ENCODE data around the gene CFAP97D2. TPM values are rescaled to one million over a fixed set of nuclear protein-coding genes. Genes with fewer than 3 reads are reported as not detected.
"Not testable (repeated sequence)": the region's sequence is repeated elsewhere in the genome, so short reads cannot be mapped to it uniquely, and the experiment has no call there.

The CFAP97D2 gene
- total RNA-seq: not detected in 2 replicates
- not detected for polyA plus RNA-seq (2012)

GRCh38 chr13:114179087-114179658, at the start of gene CFAP97D2:
Gene CFAP97D2, plus strand, starts transcription at chr13:114179257. Its CDS starts 74 bp downstream, at chr13:114179331.
- DNase-seq (ENCODE audit: low read depth): no peak

GRCh38 chr13:114129649-114130062, 49.4 kb upstream of the CFAP97D2 start:
- no peak for DNase-seq (ENCODE audit: low read depth)

- DNase-seq (ENCODE audit: low read depth): no peak
These were observed 48.8 kb upstream of the CFAP97D2 start for GRCh38 chr13:114130131-114130836.

- peak; percentile 98 for DNase-seq (ENCODE audit: low read depth)
These were observed 48.0 kb upstream of the CFAP97D2 start for GRCh38 chr13:114130837-114131582.

- DNase-seq (ENCODE audit: low read depth): peak; percentile 46
These were observed 47.3 kb upstream of the CFAP97D2 start for GRCh38 chr13:114131583-114132418.

GRCh38 chr13:114132419-114133121, 46.5 kb upstream of the CFAP97D2 start, which contains the start of gene RASA3:
Gene RASA3, minus strand, starts transcription at chr13:114132623. Its CDS starts 134 bp downstream, at chr13:114132489.
- DNase-seq (ENCODE audit: low read depth): peak; percentile 85

- not testable (repeated sequence) for DNase-seq (ENCODE audit: low read depth)
These were observed 45.9 kb upstream of the CFAP97D2 start for GRCh38 chr13:114133126-114133525.

- not testable (repeated sequence) for DNase-seq (ENCODE audit: low read depth)
These were observed 45.5 kb upstream of the CFAP97D2 start for GRCh38 chr13:114133552-114133951.

- DNase-seq (ENCODE audit: low read depth): no peak
These were observed 44.7 kb upstream of the CFAP97D2 start for GRCh38 chr13:114134111-114134943.

- no peak for DNase-seq (ENCODE audit: low read depth)
These were observed 44.0 kb upstream of the CFAP97D2 start for GRCh38 chr13:114134944-114135610.

GRCh38 chr13:114135731-114136171, 43.3 kb upstream of the CFAP97D2 start:
- no peak for DNase-seq (ENCODE audit: low read depth)

GRCh38 chr13:114136576-114136975, 42.5 kb upstream of the CFAP97D2 start:
- no peak for DNase-seq (ENCODE audit: low read depth)

GRCh38 chr13:114140131-114140905, 38.7 kb upstream of the CFAP97D2 start:
- no peak for DNase-seq (ENCODE audit: low read depth)

- DNase-seq (ENCODE audit: low read depth): no peak
These were observed 38.2 kb upstream of the CFAP97D2 start for GRCh38 chr13:114140906-114141250.

- DNase-seq (ENCODE audit: low read depth): no peak
These were observed 37.6 kb upstream of the CFAP97D2 start for GRCh38 chr13:114141261-114141996.

GRCh38 chr13:114142137-114142550, 36.9 kb upstream of the CFAP97D2 start:
- no peak for DNase-seq (ENCODE audit: low read depth)

Measured in myocyte (in vitro differentiated cells).